NCI-H82 treated with DMSO at 0.1 percent for 48 hours (cell line): ENCODE measurements around the gene APBA1.

Experiments
- DNase-seq: peaks from one replicate; lab custom pipeline; 2025; ENCODE audit not compliant: unreplicated experiment; lab: John Stamatoyannopoulos, UW

APBA1 gene

GRCh38 chr9:69671879-69672595 lies at the start of gene APBA1:
TSS of gene APBA1 (minus strand) at chr9:69672371.
- DNase-seq = no peak

DNA sequence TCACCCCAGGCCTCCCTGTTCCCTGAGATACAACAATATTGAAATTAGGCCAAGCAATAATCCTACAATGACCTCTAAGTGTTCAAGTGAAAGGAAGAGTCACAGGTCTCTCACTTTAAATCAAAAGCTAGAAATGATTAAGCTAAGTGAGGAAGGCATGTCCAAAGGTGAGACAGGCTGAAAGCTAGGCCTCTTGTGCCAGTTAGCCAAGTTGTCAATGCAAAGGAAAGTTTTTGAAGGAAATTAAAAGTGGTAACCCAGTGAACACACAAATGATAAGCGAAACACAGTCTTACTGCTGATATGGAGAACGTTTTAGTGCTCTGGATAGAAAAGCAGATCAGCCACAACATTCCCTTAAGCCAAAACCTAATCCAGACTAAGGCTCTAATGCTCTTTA lies 47.8 kb upstream of the APBA1 start:
- peak; percentile 27 for DNase-seq

- DNase-seq = no peak
Measured at GRCh38 chr9:69719367-69719766, 47.2 kb upstream of the APBA1 start.

DNA sequence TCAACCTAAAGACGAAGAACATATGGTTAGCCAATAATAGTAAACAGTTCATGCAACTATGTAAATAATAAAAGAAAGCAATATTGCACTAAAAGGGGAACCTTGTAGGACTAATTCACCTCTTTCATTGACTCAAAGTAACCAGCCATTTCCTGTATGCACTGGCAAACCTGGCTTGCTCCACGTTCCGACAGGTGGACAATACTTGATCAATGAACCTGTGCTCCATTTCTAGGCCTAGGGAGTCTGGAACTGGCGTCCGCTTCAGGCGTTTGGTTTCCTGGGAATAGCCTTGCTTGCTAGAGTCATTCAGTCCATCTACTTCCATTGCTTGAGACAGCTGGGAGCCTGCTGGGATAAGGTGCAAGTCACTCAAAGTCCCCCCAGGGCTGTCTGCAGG lies 46.0 kb upstream of the APBA1 start:
- DNase-seq = no peak

DNA sequence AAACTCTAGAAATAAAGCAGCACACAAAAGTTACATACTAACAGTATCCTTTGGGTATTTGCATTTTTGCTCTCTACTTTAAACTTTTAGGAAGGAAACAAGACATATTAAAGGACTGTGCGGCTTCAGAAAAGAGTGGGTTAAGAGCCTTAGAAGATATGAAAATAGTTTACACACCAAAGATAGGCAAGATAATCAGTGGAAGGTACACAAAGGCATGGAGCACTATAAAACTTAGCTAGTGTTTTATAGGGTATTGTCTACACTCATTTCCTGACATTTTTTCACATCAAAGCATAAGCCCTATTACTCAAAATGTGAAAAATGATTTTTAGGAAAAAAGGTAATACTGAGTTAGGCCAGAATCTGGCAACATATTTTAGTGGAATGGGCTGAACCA lies 43.7 kb upstream of the APBA1 start:
- no peak for DNase-seq

- DNase-seq = no peak
Measured at GRCh38 chr9:69715096-69715495, 42.9 kb upstream of the APBA1 start.

DNA sequence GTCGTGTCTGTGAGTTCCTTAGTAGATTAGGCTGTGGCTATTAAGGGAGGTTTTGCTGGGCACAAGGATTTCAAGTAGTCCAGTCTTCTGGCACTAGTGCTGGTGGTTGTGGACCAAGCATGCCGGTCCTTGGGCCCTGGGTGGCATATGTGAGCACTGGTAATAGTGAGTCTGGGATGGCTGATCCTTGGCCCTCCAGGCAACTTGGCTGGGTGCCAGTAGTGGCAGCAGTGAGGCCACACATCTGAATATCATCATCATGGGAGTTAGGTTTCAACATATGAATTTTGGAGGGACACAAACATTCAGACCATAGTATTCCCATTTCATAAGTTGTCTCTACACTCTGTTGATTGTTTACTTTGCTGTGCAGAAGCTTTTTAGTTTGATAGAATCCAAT lies 25.3 kb upstream of the APBA1 start:
- no peak for DNase-seq

DNA sequence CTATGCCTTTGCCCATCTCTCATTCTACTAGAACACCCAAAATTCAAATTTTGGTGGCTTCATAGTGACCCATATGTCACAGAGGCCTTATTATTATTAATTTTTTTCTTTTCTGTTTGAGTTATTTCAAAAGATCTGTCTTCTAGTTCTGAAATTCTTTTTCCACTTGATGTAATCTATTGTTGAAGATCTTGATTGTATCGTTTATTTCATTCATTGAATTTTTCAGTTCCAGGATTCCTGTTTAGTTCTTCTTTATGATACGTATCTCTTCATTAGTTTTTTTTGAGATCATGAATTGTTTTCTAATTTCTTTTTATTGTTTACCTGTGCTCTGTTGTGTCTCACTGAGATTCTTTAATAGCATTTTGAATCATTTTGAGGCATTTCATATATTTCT lies 24.6 kb upstream of the APBA1 start:
- DNase-seq = no peak

- no peak for DNase-seq
Measured at GRCh38 chr9:69689991-69690538, 17.9 kb upstream of the APBA1 start.

DNA sequence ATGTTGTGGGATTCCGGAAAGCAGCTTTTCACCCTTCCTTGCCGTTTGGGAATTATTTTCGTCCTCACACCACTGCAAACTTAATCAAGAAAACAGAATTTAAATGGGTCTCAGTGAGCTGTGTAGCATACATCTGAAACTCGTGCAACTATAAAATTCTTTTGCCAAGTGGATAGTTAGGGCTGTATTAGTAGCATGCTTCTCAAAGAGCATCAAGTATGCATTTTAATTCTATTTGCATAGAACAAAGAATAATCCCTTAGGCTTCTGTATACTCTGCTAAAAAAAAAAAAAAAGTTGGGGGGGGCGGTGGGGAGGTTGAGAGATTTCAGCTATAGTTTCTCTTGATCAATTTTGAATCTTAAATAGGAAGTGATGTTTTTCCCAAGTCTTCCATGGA lies 11.8 kb upstream of the APBA1 start:
- DNase-seq = no peak

GRCh38 chr9:69678843-69679538 lies 6.8 kb upstream of the APBA1 start:
- no peak for DNase-seq

GRCh38 chr9:69677931-69678330 lies 5.8 kb upstream of the APBA1 start:
- no peak for DNase-seq

DNA sequence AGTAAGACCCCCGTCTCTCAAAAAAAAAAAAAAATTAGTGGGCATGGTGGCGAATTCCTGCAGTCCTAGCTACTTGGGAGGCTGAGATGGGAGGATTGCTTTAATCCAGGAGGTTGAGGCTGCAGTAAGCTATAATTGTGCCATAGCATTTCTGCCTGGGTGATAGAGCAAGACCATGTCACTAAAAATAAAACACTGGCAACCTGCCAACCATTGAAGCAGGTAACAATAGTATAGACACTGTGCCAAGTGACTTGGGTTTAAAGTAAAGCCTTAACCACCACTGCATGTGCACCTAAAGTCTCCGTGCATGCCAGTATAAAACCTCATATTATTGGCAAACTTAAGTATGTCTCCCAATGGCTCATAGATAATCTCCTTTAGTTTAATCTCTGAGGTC lies 3.4 kb upstream of the APBA1 start:
- no peak for DNase-seq

DNA sequence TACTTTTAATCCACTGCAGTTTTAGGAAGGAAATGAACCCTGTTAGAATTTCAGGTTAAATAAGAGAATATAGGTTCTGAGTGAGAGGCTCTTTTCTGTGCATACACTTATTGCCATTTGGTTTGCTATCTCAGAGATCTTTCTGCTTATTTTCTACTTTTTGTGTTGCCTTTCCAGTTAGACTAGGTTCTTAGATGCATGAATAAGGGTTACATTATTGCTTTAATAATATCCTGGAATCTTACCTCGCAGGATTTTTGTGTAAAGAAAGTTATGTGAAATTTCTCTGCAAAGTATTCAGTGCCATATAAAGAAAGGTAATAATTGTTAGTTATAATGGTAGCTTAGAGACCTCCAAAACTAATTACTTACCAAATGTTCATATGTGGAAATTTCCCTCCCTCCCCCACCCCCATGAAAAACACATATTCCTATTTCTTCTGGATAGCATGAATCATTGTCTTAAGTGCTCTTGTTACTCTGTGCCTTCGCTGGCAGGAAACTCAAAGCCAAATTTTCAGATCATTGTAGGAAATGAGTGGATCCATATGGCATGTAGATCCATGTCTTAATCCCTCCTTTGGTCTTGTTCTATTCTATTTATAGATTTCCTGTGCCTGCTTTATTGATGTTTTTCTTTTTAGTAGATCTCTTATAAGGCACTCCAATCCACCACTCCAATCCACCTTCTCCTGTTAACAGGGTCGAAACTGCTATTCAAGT lies 2.7 kb upstream of the APBA1 start:
- no peak for DNase-seq

GRCh38 chr9:69674112-69674685 lies 2.0 kb upstream of the APBA1 start:
- DNase-seq = no peak

DNA sequence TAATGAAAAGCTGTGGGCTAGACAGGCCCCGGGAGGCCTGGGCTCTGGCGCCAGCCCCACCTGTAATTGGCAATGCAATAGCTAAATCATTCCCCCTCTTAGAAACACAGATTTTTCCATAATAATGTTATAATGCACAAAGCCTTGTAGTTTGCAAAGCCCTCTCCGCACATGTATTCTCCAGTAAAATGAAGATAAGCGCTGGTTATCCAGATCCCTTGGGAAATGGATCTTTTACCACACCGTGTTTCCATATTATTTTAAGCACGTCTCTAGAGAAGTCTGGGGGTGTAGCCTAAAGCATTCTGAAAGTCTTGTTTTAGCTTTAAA lies 1.1 kb upstream of the APBA1 start:
- no peak for DNase-seq

GRCh38 chr9:69672596-69673310 lies 582 bp upstream of the APBA1 start:
- peak; percentile 53 for DNase-seq

GRCh38 chr9:69671311-69671878 lies 776 bp downstream of the APBA1 start:
- no peak for DNase-seq

DNA sequence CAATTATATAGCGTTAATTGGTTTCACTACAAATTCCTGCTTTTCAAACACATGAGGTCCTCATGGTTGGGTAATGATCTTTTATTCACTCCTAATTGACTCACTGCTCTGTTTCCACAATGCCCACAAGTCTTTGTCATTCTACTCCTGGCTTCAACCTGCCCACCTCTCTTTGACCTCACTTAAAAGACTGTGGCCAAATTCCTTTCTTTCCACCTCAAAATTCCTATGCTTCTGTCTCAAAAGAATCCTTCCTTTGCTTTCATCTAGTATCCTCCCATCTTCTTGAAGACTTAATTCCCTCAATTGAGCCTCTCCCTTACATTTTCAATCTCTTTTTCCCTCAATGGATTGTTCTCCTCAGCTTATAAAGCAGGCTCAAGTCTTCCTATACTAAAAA lies 4.9 kb downstream of the APBA1 start:
- no peak for DNase-seq

- DNase-seq = no peak
Measured at GRCh38 chr9:69660304-69660703, 11.9 kb downstream of the APBA1 start.
